Endothelial cell of umbilical vein (primary cell): ENCODE data around the gene PFAS. TPM values are rescaled to one million over a fixed set of nuclear protein-coding genes. Genes with fewer than 3 reads are reported as not detected.
"Not testable (repeated sequence)": the region's sequence is repeated elsewhere in the genome, so short reads cannot be mapped to it uniquely, and the experiment has no call there.

Experiments used
- BruUV-seq: library from RNA; stranded (reverse); fragments of 400-500 nt; replicated peaks from 2 replicates; lab custom pipeline; 2021; lab: Mats Ljungman, UMichigan
- CTCF ChIA-PET: fragments of 300-600, 350-600 bp; sonication (Branson Sonifier 250); formaldehyde crosslinking; loops from one replicate; lab custom pipeline; 2021; ENCODE audit warnings: antibody characterized with exemption, inconsistent platforms; lab: Charles Lee
- POLR2A ChIA-PET: fragments of 300-600, 350-600 bp; sonication (Branson Sonifier 250); formaldehyde crosslinking; loops from one replicate; lab custom pipeline; 2021; ENCODE audit warnings: antibody characterized with exemption, inconsistent platforms; lab: Charles Lee
- DNase-seq: peaks from one replicate; pipeline ENCODE4 v3.0.0-alpha.2; 2011; ENCODE audit warnings: low read depth, low spot score
- FAIRE-seq: peaks from 2 replicates; lab custom pipeline; 2011; peaks lifted over from hg19 to GRCh38; lab: Jason Lieb, UNC
- H2AFZ ChIP-seq: 2 replicates; pipeline ENCODE4 v1.6.0; 2012; ENCODE audit warnings: low read depth, low read length, control low read depth, inconsistent platforms
- H3K27ac ChIP-seq: 2 replicates; pipeline ENCODE4 v1.5.1; 2011; ENCODE audit warnings: low read depth, mild to moderate bottlenecking, control low read depth, low read length, moderate library complexity; ENCODE audit not compliant: insufficient read depth
- H3K27me3 ChIP-seq, 2 experiments: 2 replicates each; pipeline versions ENCODE4 v1.6.0 to v1.6.1; 2011; ENCODE audit warnings: low read length in 2 of 2, mixed read lengths in 1 of 2; ENCODE audit not compliant: control insufficient read depth in 2 of 2, insufficient read depth in 2 of 2
- H3K36me3 ChIP-seq, 2 experiments: 2 replicates in 1 of 2; 3 replicates in 1 of 2; pipeline ENCODE4 v1.5.1; 2011; ENCODE audit warnings: low read length in 2 of 2, mild to moderate bottlenecking in 1 of 2, moderate library complexity in 1 of 2; ENCODE audit not compliant: control insufficient read depth in 2 of 2, insufficient read depth in 2 of 2; ENCODE audit errors: extremely low read depth in 1 of 2
- H3K4me1 ChIP-seq: 3 replicates; pipeline ENCODE4 v1.5.1; 2011; ENCODE audit warnings: mild to moderate bottlenecking, low read length; ENCODE audit not compliant: control insufficient read depth, insufficient read depth; ENCODE audit errors: extremely low read depth
- H3K4me2 ChIP-seq: 2 replicates; pipeline ENCODE4 v1.6.1; 2011; ENCODE audit warnings: low read length, control low read depth, mixed read lengths; ENCODE audit not compliant: insufficient read depth
- H3K4me3 ChIP-seq, 3 experiments: fragments of 200-600 bp in 1 of 3; sonication (generic), shearing (Covaris generic) in 1 of 3; replicated peaks in 1 of 3; 2 replicates each; pipeline ENCODE4 v1.5.1; 2011 to 2016; ENCODE audit warnings: control low read depth in 3 of 3, low read length in 3 of 3, mild to moderate bottlenecking in 2 of 3, inconsistent platforms in 1 of 3, low read depth in 1 of 3, moderate library complexity in 1 of 3; ENCODE audit not compliant: insufficient read depth in 1 of 3
- H3K79me2 ChIP-seq: 2 replicates; pipeline ENCODE4 v1.6.0; 2012; ENCODE audit warnings: low read length, inconsistent platforms; ENCODE audit not compliant: control insufficient read depth, insufficient read depth
- H3K9ac ChIP-seq: replicated peaks from 2 replicates; pipeline ENCODE3; 2011; ENCODE audit warnings: low read length, control low read depth; ENCODE audit not compliant: insufficient read depth; ENCODE audit errors: extremely low read depth
- H3K9me1 ChIP-seq: replicated peaks from 3 replicates; pipeline ENCODE4 v1.6.0; 2011; ENCODE audit warnings: mild to moderate bottlenecking, low read length; ENCODE audit not compliant: control insufficient read depth, insufficient read depth; ENCODE audit errors: extremely low read depth
- H3K9me3 ChIP-seq: replicated peaks from 2 replicates; pipeline ENCODE4 v1.5.1; 2012; ENCODE audit warnings: low read length, inconsistent platforms; ENCODE audit not compliant: control insufficient read depth, insufficient read depth
- H4K20me1 ChIP-seq: replicated peaks from 2 replicates; pipeline ENCODE3; 2011; ENCODE audit warnings: mild to moderate bottlenecking, low read length; ENCODE audit not compliant: control insufficient read depth, insufficient read depth; ENCODE audit errors: extremely low read depth
- CTCF ChIP-seq, 2 donors: IDR thresholded peaks; 1 replicate in 1 of 2; 2 replicates in 1 of 2; pipeline ENCODE4 v1.5.1; 2011; ENCODE audit warnings: low read length in 2 of 2, mild to moderate bottlenecking in 2 of 2, moderate library complexity in 2 of 2, control low read depth in 1 of 2, inconsistent platforms in 1 of 2, low read depth in 1 of 2; ENCODE audit not compliant: insufficient read depth in 1 of 2; ENCODE audit errors: extremely low read depth in 1 of 2
- EZH2 ChIP-seq: IDR thresholded peaks from 2 replicates; pipeline ENCODE4 v1.6.1; 2012; ENCODE audit warnings: borderline replicate concordance, low read depth, mild to moderate bottlenecking, moderate library complexity, low read length, inconsistent platforms; ENCODE audit not compliant: severe bottlenecking
- FOS ChIP-seq: IDR thresholded peaks from 2 replicates; pipeline ENCODE4 v1.6.1; 2011; ENCODE audit warnings: mild to moderate bottlenecking, low read length, moderate library complexity, borderline replicate concordance; ENCODE audit not compliant: insufficient read depth
- GATA2 ChIP-seq: IDR thresholded peaks from 2 replicates; pipeline ENCODE4 v1.7.0; 2011; ENCODE audit warnings: low read depth, mild to moderate bottlenecking, moderate library complexity, mixed read lengths, low read length; ENCODE audit not compliant: insufficient read length, insufficient read depth
- MAX ChIP-seq: IDR thresholded peaks from 2 replicates; pipeline ENCODE4 v1.6.1; 2011; ENCODE audit not compliant: insufficient read depth, insufficient read length
- MYC ChIP-seq: IDR thresholded peaks from one replicate; pipeline ENCODE4 v1.6.1; 2011; ENCODE audit warnings: mild to moderate bottlenecking, low read depth, low read length
- POLR2AphosphoS5 ChIP-seq: IDR thresholded peaks from 2 replicates; pipeline ENCODE4 v1.6.1; 2012; ENCODE audit warnings: low read depth, mild to moderate bottlenecking, control low read depth, low read length, moderate library complexity; ENCODE audit not compliant: insufficient read depth
- dilution Hi-C: fragments of 300-500 bp; cut with MboI; formaldehyde crosslinking; loops from one replicate; pipeline ENCODE4 v1.15.0; 2019; ENCODE audit warnings: low sequenced_read_pairs; ENCODE audit not compliant: extremely low pct_ligation_motif_present
- intact Hi-C: fragments of 100-400 bp; cut with micrococcal nuclease; formaldehyde crosslinking; loops from one replicate; pipeline ENCODE4 v1.10.0; 2022
- polyA plus RNA-seq, 4 experiments: library from polyadenylated mRNA; depleted of rRNA in 3 of 4; stranded (reverse) in 3 of 4; unstranded in 1 of 4; fragments of >200 nt; gene quantifications; 2 replicates each; pipeline versions ENCODE4 v1.2.1 to v1.2.3, GENCODE V29; 2011 to 2012; ENCODE audit warnings: missing spikeins in 1 of 4
- total RNA-seq: library from RNA; stranded (reverse); gene quantifications from 2 replicates; pipeline ENCODE4 v1.2.3, GENCODE V29; 2021

PFAS gene
- total and polyA plus RNA-seq, 2 donors (not counting 3 experiments of a cell fraction or from before 2014, with no cell fraction given): 34.1 to 108 TPM

- ChIA-PET POLR2A (no interaction called here), CTCF (interaction anchor here (1.6 kb wide), 1 partner anchor 22 kb away, joined by 4 read pairs; the partner anchor contains the start of gene BORCS6)
- Histone ChIP-seq H3K4me2 (no peak overlapping the region), H3K4me1 (peaks cover 13% of the 10 kb centered on the region), H3K9me1 (no peaks in the 10 kb centered on the region), H3K4me3 (no peak overlapping the region), H2AFZ (no peak overlapping the region), H3K9ac (no peak overlapping the region), H4K20me1 (no peaks in the 10 kb centered on the region), H3K9me3 (no peaks in the 10 kb centered on the region), H3K27ac (no peak overlapping the region), H3K79me2 (peaks cover 24% of the 10 kb centered on the region), H3K27me3 (no peaks in the 10 kb centered on the region), H3K36me3 (no peaks in the 10 kb centered on the region)
- FAIRE-seq (no peak), DNase-seq (no peak)
- dilution Hi-C loops (no loop called here), intact Hi-C loops (no loop called here)
- TF ChIP-seq POLR2AphosphoS5: no peak
- TF ChIP-seq MYC: no peak
- no peak for TF ChIP-seq GATA2
- TF ChIP-seq EZH2: no peak
- TF ChIP-seq MAX: no peak
- TF ChIP-seq CTCF (IDR thresholded peaks at IDR 0.05; ENCODE audit: extremely low read depth in 1 of 2, insufficient read depth in 1 of 2, low read depth in 1 of 2, low read length in 2 of 2): no peak
- TF ChIP-seq FOS: no peak
- BruUV-seq: no TSS peak
Observed at GRCh38 chr17:8212312-8213180, 36.5 kb upstream of the PFAS start.

GRCh38 chr17:8214000-8214399, 35.1 kb upstream of the PFAS start:
- POLR2A ChIA-PET: interaction anchor here (0.6 kb wide), 1 partner anchor 389 kb away, joined by 3 read pairs; no protein-coding TSS in a partner anchor

More at GRCh38 chr17:8214000-8214399, 35.1 kb upstream of the PFAS start:
- H3K9ac ChIP-seq, CTCF ChIA-PET, FAIRE-seq, H3K27me3 ChIP-seq, H3K9me1 ChIP-seq, H3K27ac ChIP-seq, H3K4me2 ChIP-seq, dilution Hi-C loops, H2AFZ ChIP-seq, H4K20me1 ChIP-seq, intact Hi-C loops, H3K36me3 ChIP-seq, H3K4me3 ChIP-seq, BruUV-seq, H3K9me3 ChIP-seq, DNase-seq, H3K4me1 ChIP-seq: not testable (repeated sequence)
- H3K79me2 ChIP-seq: peaks cover 14% of the 10 kb centered on the region
